ENCODE results near the gene COL18A1. TPM values are rescaled to one million over a fixed set of nuclear protein-coding genes. Genes with fewer than 3 reads are reported as not detected.

The COL18A1 gene
- total RNA-seq, 1 experiment from 2014 or later = 3.4 TPM

GRCh38 chr21:45377325-45377709 is 27.6 kb upstream of the COL18A1 start:
- H3K36me3 Mint-ChIP-seq (ENCODE audit: insufficient read depth, unreplicated experiment) = peaks cover 8% of the 10 kb centered on the region
- H3K27me3 Mint-ChIP-seq (ENCODE audit: insufficient read depth, unreplicated experiment) = peaks cover 13% of the 10 kb centered on the region
- ChIA-PET POLR2A (interaction anchor here (0.9 kb wide), 1 partner anchor 9 kb away, joined by 3 read pairs; no protein-coding TSS in a partner anchor), CTCF (interaction anchor here (0.7 kb wide), 1 partner anchor 510 kb away, joined by 3 read pairs; no protein-coding TSS in a partner anchor)
- H3K4me1 Mint-ChIP-seq (ENCODE audit: insufficient read depth, unreplicated experiment) = peaks cover 6% of the 10 kb centered on the region
- H3K4me3 Mint-ChIP-seq (ENCODE audit: unreplicated experiment) = no peak overlapping the region
- intact Hi-C loops (cut with micrococcal nuclease) = no loop called here
- no TSS peak for BruUV-seq (replicated peaks)
- H3K9me3 Mint-ChIP-seq (ENCODE audit: unreplicated experiment) = no peaks in the 10 kb centered on the region
- TF ChIP-seq CTCF (IDR thresholded peaks at IDR 0.05; ENCODE audit: unreplicated experiment) = no peak
- no peak overlapping the region for H3K27ac Mint-ChIP-seq (ENCODE audit: low read depth, unreplicated experiment)
- DNase-seq (ENCODE audit: unreplicated experiment) = no peak

GRCh38 chr21:45377866-45378257 is 27.1 kb upstream of the COL18A1 start:
- Mint-ChIP-seq H3K9me3 (ENCODE audit: unreplicated experiment) (no peaks in the 10 kb centered on the region), H3K4me1 (ENCODE audit: insufficient read depth, unreplicated experiment) (peaks cover 2% of the 10 kb centered on the region), H3K27me3 (ENCODE audit: insufficient read depth, unreplicated experiment) (peaks cover 13% of the 10 kb centered on the region), H3K36me3 (ENCODE audit: insufficient read depth, unreplicated experiment) (peaks cover 4% of the 10 kb centered on the region), H3K4me3 (ENCODE audit: unreplicated experiment) (no peak overlapping the region), H3K27ac (ENCODE audit: low read depth, unreplicated experiment) (no peak overlapping the region)
- intact Hi-C loops (cut with micrococcal nuclease) = no loop called here
- ChIA-PET CTCF (no interaction called here), POLR2A (no interaction called here)
- no peak for TF ChIP-seq CTCF (IDR thresholded peaks at IDR 0.05; ENCODE audit: unreplicated experiment)
- no peak for DNase-seq (ENCODE audit: unreplicated experiment)
- no TSS peak for BruUV-seq (replicated peaks)

- ChIA-PET CTCF (no interaction called here), POLR2A (no interaction called here)
- BruUV-seq (replicated peaks) = no TSS peak
These were observed 26.6 kb upstream of the COL18A1 start for GRCh38 chr21:45378258-45378966.

More at GRCh38 chr21:45378258-45378966, 26.6 kb upstream of the COL18A1 start:
- no peak for DNase-seq (ENCODE audit: unreplicated experiment)
- no peaks in the 10 kb centered on the region for H3K4me1 Mint-ChIP-seq (ENCODE audit: insufficient read depth, unreplicated experiment)
- intact Hi-C loops (cut with micrococcal nuclease) = no loop called here
- no peak overlapping the region for H3K27ac Mint-ChIP-seq (ENCODE audit: low read depth, unreplicated experiment)
- no peaks in the 10 kb centered on the region for H3K36me3 Mint-ChIP-seq (ENCODE audit: insufficient read depth, unreplicated experiment)
- TF ChIP-seq CTCF (IDR thresholded peaks at IDR 0.05; ENCODE audit: unreplicated experiment) = no peak
- H3K27me3 Mint-ChIP-seq (ENCODE audit: insufficient read depth, unreplicated experiment) = peaks cover 13% of the 10 kb centered on the region
- H3K9me3 Mint-ChIP-seq (ENCODE audit: unreplicated experiment) = no peaks in the 10 kb centered on the region
- no peak overlapping the region for H3K4me3 Mint-ChIP-seq (ENCODE audit: unreplicated experiment)

Data from MCF 10A (cell line).